Panc1 (cell line): ENCODE data around the gene OR2T29.

Experiments
- CTCF ChIP-seq: fragments of 450-650 bp; IDR thresholded peaks from 2 replicates; pipeline ENCODE4 v1.5.1; 2017; ENCODE audit warnings: mild to moderate bottlenecking
- SIN3A ChIP-seq: IDR thresholded peaks from 2 replicates; pipeline ENCODE4 v1.6.1; 2012; ENCODE audit warnings: low read depth, mild to moderate bottlenecking, low read length, moderate library complexity, borderline replicate concordance; ENCODE audit not compliant: insufficient read depth

GRCh38 chr1:248597589-248597988, 35.0 kb upstream of the OR2T29 start, which contains the start of gene OR2T10:
- no peak for TF ChIP-seq CTCF
- no peak for TF ChIP-seq SIN3A
